ENCODE data around the gene SIPA1L3. TPM values are rescaled to one million over a fixed set of nuclear protein-coding genes. Genes with fewer than 3 reads are reported as not detected.

The SIPA1L3 gene
- total and polyA plus RNA-seq, 9 of the 15 experiments (the other 6 are each of a cell fraction or from before 2014, with no cell fraction given) = 0.01 to 6.1 (median 2.5) TPM

GRCh38 chr19:37964109-37964508 is 57.1 kb downstream of the SIPA1L3 start:
- Histone ChIP-seq H3K4me3 (no peak overlapping the region), H3K9me3 (replicated peaks; ENCODE audit: control insufficient read depth, insufficient read depth, low read depth, low read length) (peaks cover 3% of the 10 kb centered on the region), H3K9me1 (ENCODE audit: control insufficient read depth, insufficient read depth, low read length) (no peaks in the 10 kb centered on the region), H2AFZ (ENCODE audit: low read depth, low read length) (no peak overlapping the region), H3K4me1 (replicated peaks in 1 of 2; ENCODE audit: control insufficient read depth in 2 of 2, insufficient read depth in 2 of 2, low read length in 2 of 2) (no peaks in the 10 kb centered on the region; a peak in 1 of 5 replicates), H3K4me2 (ENCODE audit: insufficient read depth, low read length) (no peak overlapping the region), H4K20me1 (replicated peaks; ENCODE audit: control insufficient read depth, insufficient read depth, low read length) (0 out of 2 replicates have a peak, but pooled peaks cover 5% of the 10 kb centered on the region), H3K9ac (ENCODE audit: insufficient read depth in 1 of 2, low read depth in 2 of 2, low read length in 2 of 2) (no peak overlapping the region), H3K27ac (ENCODE audit: extremely low read depth, low read depth, low read length) (no peak overlapping the region), H3K36me3 (ENCODE audit: control insufficient read depth, insufficient read depth, low read length) (no peaks in the 10 kb centered on the region), H3K79me2 (ENCODE audit: control insufficient read depth, insufficient read depth, low read length) (no peaks in the 10 kb centered on the region), H3K27me3 (ENCODE audit: control insufficient read depth in 2 of 2, insufficient read depth in 2 of 2, low read length in 2 of 2) (peaks cover 4 to 15% of the 10 kb centered on the region in 2 experiments; a peak in 3 of 5 replicates)
- BruUV-seq (replicated peaks) = no TSS peak
- ChIA-PET CTCF (ENCODE audit: low intra/inter-chr PET ratio) (no interaction called here), POLR2A (interaction anchor here (1.4 kb wide), 1 partner anchor 12 kb away, joined by 3 read pairs; no protein-coding TSS in a partner anchor)
- ATAC-seq (no peak), DNase-seq (ENCODE audit: extremely low read depth in 1 of 4, low spot score in 3 of 4) (no peak), FAIRE-seq (no peak)
- in situ Hi-C loops (cut with MboI) (no loop called here), intact Hi-C loops (cut with micrococcal nuclease) (no loop called here)
- TF ChIP-seq CAMTA2 (CRISPR knock-in tag; conservative IDR thresholded peaks at IDR 0.05) (no peak), CCAR2 (IDR thresholded peaks at IDR 0.05; ENCODE audit: low read depth, low read length) (no peak), ZBTB1 (CRISPR knock-in tag; IDR thresholded peaks at IDR 0.05; ENCODE audit: borderline replicate concordance, low read depth) (no peak), C11orf30 (IDR thresholded peaks at IDR 0.05; ENCODE audit: low read depth) (no peak), PHB (CRISPR knock-in tag; IDR thresholded peaks at IDR 0.05) (no peak), PTTG1 (tag; IDR thresholded peaks at IDR 0.05; ENCODE audit: low read depth) (no peak), HDAC2 (IDR thresholded peaks at IDR 0.05) (no peak), ZNF444 (CRISPR knock-in tag; IDR thresholded peaks at IDR 0.05) (no peak), ETV1 (tag; conservative IDR thresholded peaks at IDR 0.05; ENCODE audit: low read depth) (no peak), POLR2B (IDR thresholded peaks at IDR 0.05; ENCODE audit: low read depth, partially characterized antibody) (no peak), PCBP1 (IDR thresholded peaks at IDR 0.05; ENCODE audit: low read depth, low read length, poor library complexity, severe bottlenecking) (no peak), DPF2 (IDR thresholded peaks at IDR 0.05) (no peak), NKRF (IDR thresholded peaks at IDR 0.05; ENCODE audit: borderline replicate concordance) (no peak), SETDB1 (IDR thresholded peaks at IDR 0.05; ENCODE audit: low read length) (no peak), ZFP30 (CRISPR knock-in tag; IDR thresholded peaks at IDR 0.05; ENCODE audit: borderline replicate concordance) (no peak), SMARCE1 (IDR thresholded peaks at IDR 0.05) (no peak), SAFB (IDR thresholded peaks at IDR 0.05; ENCODE audit: borderline replicate concordance, low read depth, low read length) (no peak)
- TF ChIP-seq, protein P1, sequence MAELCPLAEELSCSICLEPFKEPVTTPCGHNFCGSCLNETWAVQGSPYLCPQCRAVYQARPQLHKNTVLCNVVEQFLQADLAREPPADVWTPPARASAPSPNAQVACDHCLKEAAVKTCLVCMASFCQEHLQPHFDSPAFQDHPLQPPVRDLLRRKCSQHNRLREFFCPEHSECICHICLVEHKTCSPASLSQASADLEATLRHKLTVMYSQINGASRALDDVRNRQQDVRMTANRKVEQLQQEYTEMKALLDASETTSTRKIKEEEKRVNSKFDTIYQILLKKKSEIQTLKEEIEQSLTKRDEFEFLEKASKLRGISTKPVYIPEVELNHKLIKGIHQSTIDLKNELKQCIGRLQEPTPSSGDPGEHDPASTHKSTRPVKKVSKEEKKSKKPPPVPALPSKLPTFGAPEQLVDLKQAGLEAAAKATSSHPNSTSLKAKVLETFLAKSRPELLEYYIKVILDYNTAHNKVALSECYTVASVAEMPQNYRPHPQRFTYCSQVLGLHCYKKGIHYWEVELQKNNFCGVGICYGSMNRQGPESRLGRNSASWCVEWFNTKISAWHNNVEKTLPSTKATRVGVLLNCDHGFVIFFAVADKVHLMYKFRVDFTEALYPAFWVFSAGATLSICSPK (IDR thresholded peaks at IDR 0.05; ENCODE audit: borderline replicate concordance) = no peak
- WGBS (ENCODE audit: insufficient coverage, low coverage, missing lambda C conversion rate) = 0% methylated on average over 2 of the region's 2 CpGs

Data from K562 (cell line).